Left colon (tissue), 2 donors: ENCODE measurements around the gene ATG13. TPM values are rescaled to one million over a fixed set of nuclear protein-coding genes. Genes with fewer than 3 reads are reported as not detected.
"Not testable (repeated sequence)": the region's sequence is repeated elsewhere in the genome, so short reads cannot be mapped to it uniquely, and the experiment has no call there.

Experiments used
- ATAC-seq: fragments of 200-7000 bp; cut with Tn5 transposase; one replicate; pipeline ENCODE4 v1.9.1; 2020; ENCODE audit warnings: mild to moderate bottlenecking, moderate library complexity
- DNase-seq, 2 donors: peaks; one replicate each; pipeline ENCODE4 v3.0.0-alpha.2; 2020
- intact Hi-C, 2 donors: fragments of 100-400 bp; cut with DNase I in 1 of 2; cut with micrococcal nuclease in 1 of 2; formaldehyde crosslinking; loops; one replicate each; pipeline versions ENCODE4 v1.11.2 to v1.14.0; 2022; cut with DNase I, micrococcal nuclease
- total RNA-seq, 2 donors: library from RNA; stranded (reverse); fragmentation: NEBNext Ultra II Directional; extraction: Animal tissue kit (Norgen Biotek cat#: 25700); gene quantifications; one replicate each; pipeline ENCODE4 v1.2.1, GENCODE V29; 2021
- donor health status: DM: no; HTN: no; CAD: no.
- donor health status: DM: yes; HTN: yes; CAD: no.

ATG13 gene
- total RNA-seq, 2 donors from 2014 or later = 51.3 to 57.6 TPM

DNA sequence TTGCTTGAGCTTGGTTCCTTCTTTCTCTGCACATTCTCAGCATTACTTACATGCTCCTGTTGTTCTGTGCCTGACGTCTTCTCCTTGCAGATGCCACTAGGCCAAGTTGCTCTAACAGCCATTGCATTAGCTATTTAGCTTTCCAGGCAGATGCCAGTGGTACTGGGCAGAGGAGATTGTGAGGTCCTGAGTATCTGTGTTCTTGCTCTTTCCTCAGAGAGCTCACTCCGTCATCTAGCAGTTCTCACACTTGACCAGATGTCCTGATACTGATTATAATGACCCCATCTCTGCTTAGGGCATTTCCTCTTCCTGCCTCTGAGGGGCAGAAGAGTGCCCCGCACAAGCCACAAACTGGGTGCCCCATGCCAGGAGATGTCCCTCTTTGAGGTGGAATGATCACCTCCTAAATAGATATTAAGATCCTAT, 52.4 kb downstream of the ATG13 start:
- DNase-seq = no peak
- peak; percentile 20 for ATAC-seq
- intact Hi-C loops = no loop called here

GRCh38 chr11:46670521-46670920, 53.2 kb downstream of the ATG13 start:
- DNase-seq, ATAC-seq, intact Hi-C loops: not testable (repeated sequence)

GRCh38 chr11:46671958-46672315, 54.6 kb downstream of the ATG13 start:
- DNase-seq = no peak
- intact Hi-C loops = no loop called here

DNA sequence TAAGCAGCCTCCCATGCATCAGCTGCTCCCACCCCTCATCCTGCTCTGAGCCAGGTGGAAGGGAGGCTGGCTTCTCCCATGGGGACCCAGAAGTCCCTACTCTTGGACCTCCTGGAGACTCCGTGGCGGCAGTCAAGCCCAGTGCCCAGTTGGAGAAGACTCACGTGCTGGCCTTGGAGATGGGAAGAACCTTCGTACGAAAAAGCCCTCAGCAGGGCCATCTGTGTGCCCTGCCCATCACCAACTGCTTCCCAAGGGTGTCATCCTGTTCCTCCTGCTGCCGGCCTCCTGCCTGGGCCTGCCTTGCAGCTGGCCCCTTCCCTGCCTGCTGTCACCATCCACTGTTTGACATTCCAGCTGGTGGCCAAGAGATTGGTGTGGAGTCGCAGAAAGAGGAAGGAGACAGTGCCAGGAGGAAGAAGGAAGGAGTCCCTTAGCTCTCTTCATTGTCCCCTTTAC, 55.1 kb downstream of the ATG13 start:
- no peak for ATAC-seq

More at GRCh38 chr11:46671958-46672315, 54.6 kb downstream of the ATG13 start:
- no peak for ATAC-seq

GRCh38 chr11:46673713-46674462, 56.5 kb downstream of the ATG13 start:
- intact Hi-C loops = no loop called here
- ATAC-seq (peak; percentile 2), DNase-seq (no peak)

More for the DNA sequence above, 55.1 kb downstream of the ATG13 start:
- intact Hi-C loops = no loop called here
- DNase-seq = no peak

DNA sequence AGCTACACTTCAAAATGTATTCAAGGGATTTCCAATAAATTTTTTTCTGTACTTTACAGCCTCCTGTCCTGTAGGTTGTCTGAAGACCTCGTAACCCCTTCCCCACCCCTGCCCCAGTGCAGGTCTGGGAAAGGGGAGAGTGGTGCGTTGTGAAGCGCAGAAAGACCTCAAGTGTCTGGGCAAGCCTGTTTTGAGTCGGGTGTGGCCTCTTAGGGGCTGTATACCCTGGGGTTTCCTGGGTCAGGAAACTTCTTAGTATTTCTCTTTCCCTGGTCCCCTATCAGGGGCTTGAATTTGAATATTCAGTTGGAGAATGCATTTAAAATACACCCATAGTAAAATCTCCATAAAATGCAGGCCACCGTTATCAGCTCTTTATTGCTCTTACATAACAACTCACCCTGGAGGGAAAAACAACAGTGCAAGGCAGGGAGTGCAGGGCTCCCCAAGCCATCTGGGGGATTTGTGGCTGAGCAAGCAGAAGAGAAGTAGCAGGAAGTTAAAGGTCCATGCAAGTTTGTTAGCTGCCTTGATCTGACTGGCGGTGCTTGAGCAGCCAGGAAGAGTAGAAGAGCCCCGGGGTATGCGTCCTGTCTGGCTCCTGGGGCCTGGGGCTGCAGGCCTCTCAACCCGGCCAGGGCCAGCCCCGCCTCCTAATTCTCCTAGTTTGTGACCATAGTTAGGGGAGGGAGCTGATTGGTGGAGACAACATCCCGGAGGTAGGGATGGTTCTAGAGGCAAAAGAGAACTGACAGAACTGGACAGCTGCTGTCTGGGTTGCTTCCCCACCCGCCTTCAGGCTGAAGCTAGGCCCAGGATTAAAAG, 57.3 kb downstream of the ATG13 start:
- peak; percentile 71 for ATAC-seq
- intact Hi-C loops = no loop called here
- DNase-seq = peak; percentile 34 to 49

DNA sequence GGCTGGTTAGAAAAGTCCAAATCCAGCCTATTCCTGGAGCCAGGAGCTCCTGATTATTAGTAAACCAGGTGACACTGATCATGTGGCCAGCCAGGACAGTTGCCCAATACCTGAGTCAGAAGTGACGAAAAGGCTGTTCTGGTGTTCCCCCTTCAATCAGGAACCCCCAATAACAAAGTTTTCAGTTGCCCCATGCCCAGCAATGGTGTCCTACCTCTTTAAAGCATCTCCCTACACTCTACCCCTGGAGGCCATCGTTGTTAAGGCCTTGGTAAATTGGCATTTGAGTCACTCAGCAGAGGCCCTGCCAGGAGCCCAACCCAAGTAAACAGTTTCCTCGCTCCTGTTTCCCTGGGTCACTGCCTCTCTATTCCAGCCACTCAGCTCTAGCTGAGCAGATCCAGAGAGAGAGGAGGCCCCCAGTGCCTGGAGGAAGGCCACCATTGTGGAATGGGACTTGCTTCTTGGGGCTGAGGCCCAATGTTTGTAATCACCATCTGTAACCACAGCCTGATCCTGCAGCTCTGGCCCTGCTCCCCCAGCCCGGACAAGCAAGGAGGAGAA, 58.0 kb downstream of the ATG13 start:
- intact Hi-C loops = no loop called here
- ATAC-seq (peak; percentile 80), DNase-seq (peak; percentile 53 to 72)

DNA sequence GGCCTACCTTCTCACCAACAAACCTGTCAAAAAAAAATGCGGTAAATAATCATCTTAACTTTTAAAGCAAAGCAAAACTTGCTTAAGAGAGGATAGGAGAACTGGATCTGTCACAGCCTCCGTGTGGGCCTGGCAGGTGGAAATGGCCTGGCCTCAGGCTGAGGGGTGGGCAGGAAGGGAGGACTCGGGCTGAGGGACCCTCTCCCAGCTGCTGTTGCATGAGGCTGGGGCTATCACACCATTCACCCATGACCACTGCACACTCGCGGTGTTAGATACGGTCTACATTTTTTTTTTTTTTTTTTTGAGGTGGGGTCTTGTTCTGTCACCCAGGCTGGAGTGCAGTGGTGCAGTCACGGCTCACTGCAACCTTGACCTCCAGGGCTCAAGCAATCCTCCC, 58.6 kb downstream of the ATG13 start:
- ATAC-seq (no peak), DNase-seq (no peak)
- intact Hi-C loops = no loop called here

DNA sequence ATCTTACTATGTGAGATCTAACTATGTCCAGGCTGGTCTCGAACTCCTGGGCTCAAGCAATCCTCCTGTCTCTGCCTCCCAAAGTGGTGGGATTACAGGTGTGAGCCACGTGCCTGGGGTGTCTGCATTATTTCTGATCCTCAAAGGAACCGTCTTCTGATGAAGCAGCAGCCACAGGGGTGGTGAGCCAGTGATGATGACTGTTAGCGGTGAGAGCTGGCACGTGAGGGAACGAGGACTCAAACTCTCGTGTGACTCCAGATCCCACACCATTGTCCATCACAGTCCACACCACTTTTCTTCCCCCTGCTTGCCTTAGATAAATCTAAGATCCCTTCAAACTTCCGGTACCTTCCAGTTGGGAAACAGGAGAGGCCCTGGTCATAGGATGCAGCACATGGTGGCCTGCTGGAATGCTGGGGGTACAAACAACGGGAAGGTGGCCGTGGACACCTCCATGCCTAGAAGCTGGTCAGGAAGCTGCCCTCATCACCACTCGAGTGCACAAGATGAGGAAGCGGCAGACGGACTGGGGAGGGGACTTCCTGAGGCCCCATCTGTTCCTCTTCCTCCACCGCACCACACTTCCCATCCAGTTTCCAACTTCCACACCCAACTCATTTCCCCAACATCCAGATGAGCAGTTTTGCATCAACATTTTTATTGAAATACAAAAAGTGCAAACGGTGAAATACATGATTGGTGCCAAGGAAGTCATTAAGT, 59.2 kb downstream of the ATG13 start:
- no peak for ATAC-seq
- intact Hi-C loops = no loop called here
- DNase-seq = no peak

DNA sequence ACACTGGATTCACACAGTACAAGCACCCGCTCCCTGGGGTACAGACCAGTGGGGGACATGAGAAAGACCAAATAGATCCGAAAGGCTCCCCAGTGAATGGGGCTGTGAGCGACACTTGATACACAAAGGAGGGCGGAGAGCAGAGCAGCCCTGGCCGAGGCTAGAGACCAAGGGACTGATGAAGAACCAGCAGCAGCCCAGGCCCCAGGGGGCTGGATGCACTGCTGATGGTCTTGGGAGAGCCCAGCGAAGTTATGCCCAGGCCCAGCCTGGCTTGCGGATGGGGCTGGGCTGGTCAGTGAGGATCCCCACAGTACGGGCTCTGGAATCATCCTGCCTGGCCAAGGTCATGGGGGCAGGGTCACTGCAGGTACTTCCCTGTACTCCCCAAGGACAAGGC, 59.8 kb downstream of the ATG13 start:
- no peak for DNase-seq
- ATAC-seq = no peak
- intact Hi-C loops = no loop called here

GRCh38 chr11:46677991-46678740, 60.8 kb downstream of the ATG13 start:
- DNase-seq = no peak
- intact Hi-C loops = no loop called here
- ATAC-seq = no peak

GRCh38 chr11:46678741-46679130, 61.4 kb downstream of the ATG13 start:
- DNase-seq (no peak), ATAC-seq (no peak)

GRCh38 chr11:46679241-46680163, 62.1 kb downstream of the ATG13 start:
- ATAC-seq (no peak), DNase-seq (no peak)
- intact Hi-C loops = no loop called here

More at GRCh38 chr11:46678741-46679130, 61.4 kb downstream of the ATG13 start:
- intact Hi-C loops = no loop called here

- intact Hi-C loops = no loop called here
- DNase-seq (no peak), ATAC-seq (no peak)
Observed at GRCh38 chr11:46680164-46680760, 62.9 kb downstream of the ATG13 start.

GRCh38 chr11:46680815-46681214, 63.5 kb downstream of the ATG13 start:
- intact Hi-C loops = no loop called here
- ATAC-seq = no peak
- no peak for DNase-seq

DNA sequence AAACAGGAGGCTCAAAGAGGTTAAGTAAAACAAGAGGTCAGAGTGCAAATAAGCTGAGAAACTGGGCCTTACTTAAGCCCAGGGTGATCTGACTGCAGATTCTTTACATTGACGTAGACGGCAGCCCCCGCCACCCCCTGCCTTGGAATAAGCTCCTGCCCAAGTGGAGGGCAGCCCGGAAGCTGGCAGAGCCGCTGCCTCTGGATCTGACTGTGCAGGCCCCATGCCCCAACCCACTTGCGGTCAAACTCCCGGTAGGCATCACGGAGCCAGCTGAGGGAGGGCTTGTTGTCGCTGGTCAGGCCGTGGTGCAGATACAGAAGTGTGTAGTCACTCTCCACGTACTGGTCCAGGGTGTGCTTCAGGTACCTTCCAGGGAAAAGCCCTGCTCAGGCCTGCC, 64.5 kb downstream of the ATG13 start:
- intact Hi-C loops = no loop called here
- ATAC-seq (no peak), DNase-seq (no peak)
